Esophagus muscularis mucosa (tissue), 4 donors: ENCODE measurements around the gene RNASEL. TPM values are rescaled to one million over a fixed set of nuclear protein-coding genes. Genes with fewer than 3 reads are reported as not detected.

Source experiments
- DNase-seq: peaks from one replicate; pipeline ENCODE4 v3.0.0-alpha.2; 2017; ENCODE audit errors: extremely low spot score
- H3K27ac ChIP-seq, 4 donors: fragments of 200-600 bp; sonication (generic); replicated peaks in 1 of 4; 1 replicate in 3 of 4; 2 replicates in 1 of 4; pipeline ENCODE4 v1.5.1; 2016 to 2019; ENCODE audit warnings: mild to moderate bottlenecking in 1 of 4
- H3K27me3 ChIP-seq, 4 donors: fragments of 200-600 bp; sonication (generic); one replicate each; pipeline versions ENCODE4 v1.5.1 to v1.6.0; 2016 to 2019
- H3K36me3 ChIP-seq, 4 donors: fragments of 200-600 bp; sonication (generic); one replicate each; pipeline ENCODE4 v1.5.1; 2016 to 2019
- H3K4me1 ChIP-seq, 4 donors: fragments of 200-600 bp; sonication (generic); one replicate each; pipeline ENCODE4 v1.5.1; 2016 to 2019
- H3K4me3 ChIP-seq, 4 donors: fragments of 200-600 bp; sonication (generic); 1 replicate in 2 of 4; 2 replicates in 2 of 4; pipeline ENCODE4 v1.5.1; 2016 to 2019; ENCODE audit warnings: mild to moderate bottlenecking in 4 of 4, moderate library complexity in 1 of 4
- H3K9me3 ChIP-seq, 4 donors: fragments of 200-600 bp; sonication (generic); 1 replicate in 3 of 4; 2 replicates in 1 of 4; pipeline ENCODE4 v1.5.1; 2016 to 2019
- CTCF ChIP-seq, 3 experiments: fragments of 200-600 bp in 2 of 3; fragments of 450-650 bp in 1 of 3; sonication (generic) in 2 of 3; IDR thresholded peaks; one replicate each; pipeline ENCODE4 v1.5.1; 2017 to 2019; ENCODE audit warnings: antibody characterized with exemption in 3 of 3, mild to moderate bottlenecking in 2 of 3, moderate library complexity in 1 of 3
- EP300 ChIP-seq: sonication (generic); formaldehyde crosslinking; IDR thresholded peaks from one replicate; pipeline ENCODE4 v1.6.1; 2017; ENCODE audit warnings: antibody characterized with exemption
- POLR2A ChIP-seq: fragments of 450-650 bp; IDR thresholded peaks from one replicate; pipeline ENCODE4 v1.6.1; 2017; ENCODE audit warnings: antibody characterized with exemption, moderate library complexity, mild to moderate bottlenecking, low read depth
- POLR2AphosphoS5 ChIP-seq, 2 donors: sonication (generic); formaldehyde crosslinking; IDR thresholded peaks; one replicate each; pipeline ENCODE4 v1.6.1; 2017; ENCODE audit warnings: antibody characterized with exemption in 2 of 2
- intact Hi-C: fragments of 100-400 bp; cut with DNase I; formaldehyde crosslinking; loops from one replicate; pipeline ENCODE4 v1.15.1; 2023
- small RNA-seq, 3 donors: library from RNA; depleted of rRNA; stranded (forward); fragments of <200 nt; gene quantifications; one replicate each; pipeline ENCODE3, GENCODE V24; 2016
- total RNA-seq, 4 donors: library from RNA; depleted of rRNA; stranded (reverse); fragments of >200 nt; gene quantifications; one replicate each; pipeline versions ENCODE4 v1.1.0 to v1.2.1, GENCODE V29; 2016

Gene RNASEL
- total RNA-seq, 4 donors from 2014 or later: 6.0 to 10.8 (median 9.0) TPM

GRCh38 chr1:182525342-182525741 lies 63.7 kb downstream of the RNASEL start:
- H3K9me3 ChIP-seq: peaks cover 0 to 22% (median 19%) of the 10 kb centered on the region in 4 donors
- TF ChIP-seq CTCF (IDR thresholded peaks at IDR 0.05) (no peak), POLR2AphosphoS5 (IDR thresholded peaks at IDR 0.05) (no peak), EP300 (no peak), POLR2A (no peak)
- no peaks in the 10 kb centered on the region for H3K4me1 ChIP-seq
- intact Hi-C loops: no loop called here
- no peaks in the 10 kb centered on the region for H3K27me3 ChIP-seq
- DNase-seq: no peak
- H3K4me3 ChIP-seq: no peak overlapping the region
- no peak overlapping the region for H3K27ac ChIP-seq
- H3K36me3 ChIP-seq: no peaks in the 10 kb centered on the region

Small RNA genes within 50 kb of the gene (small RNA-seq; reads per million reads assigned to genes)
- gene RF00017: 0 reads per million in 3 donors

Other genes starting within 250 kb of the RNASEL start
- gene GLUL, start 197.5 kb downstream of the RNASEL start, total RNA-seq: 1,000 to 10,000 TPM; 2,071 to 4,011 (median 3,051) TPM
- gene TEDDM1, start 188.6 kb downstream of the RNASEL start, total RNA-seq: not detected
- not detected for gene RGSL1, start 139.1 kb downstream of the RNASEL start, total RNA-seq
- 10 to 100 TPM in 1 of 4 donors, 1 to 10 TPM in 2, under 1 TPM in 1; 0.83 to 19.7 (median 2.2) TPM for gene RGS16, start 15.1 kb upstream of the RNASEL start, total RNA-seq
- under 1 TPM in 2 of 4 donors, not detected in 2; 0.06 to 0.17 TPM for gene RGS8, start 95.3 kb upstream of the RNASEL start, total RNA-seq
- 1 to 10 TPM; 4.6 to 7.2 (median 6.6) TPM for gene NPL, start 200.5 kb upstream of the RNASEL start, total RNA-seq